GM13976 (cell line): Measurements from ENCODE around the gene ZNF10.
A peak's percentile ranks its signal among the peaks of the same experiment; 100 is the strongest.

Experiments used
- DNase-seq: peaks from one replicate; pipeline ENCODE4 v3.0.0; 2012; ENCODE audit warnings: low spot score
- in situ Hi-C: fragments of 300-500 bp; cut with MboI; formaldehyde crosslinking; loops from one replicate; pipeline ENCODE4 v1.12.0; 2022; ENCODE audit warnings: low sequenced_read_pairs, mixed read lengths, inconsistent platforms; ENCODE audit not compliant: unreplicated experiment
- TF ChIP-seq, protein P1 (sequence below): IDR thresholded peaks from 2 replicates; pipeline ENCODE4 v1.5.1; 2012; ENCODE audit warnings: borderline replicate concordance, mild to moderate bottlenecking; ENCODE audit not compliant: insufficient read depth; ENCODE audit errors: extremely low read depth, missing control alignments, control extremely low read depth

Gene ZNF10

GRCh38 chr12:133108150-133108549, 22.3 kb upstream of the ZNF10 start:
- in situ Hi-C loops: no loop called here
- DNase-seq: no peak
- TF ChIP-seq, protein P1, sequence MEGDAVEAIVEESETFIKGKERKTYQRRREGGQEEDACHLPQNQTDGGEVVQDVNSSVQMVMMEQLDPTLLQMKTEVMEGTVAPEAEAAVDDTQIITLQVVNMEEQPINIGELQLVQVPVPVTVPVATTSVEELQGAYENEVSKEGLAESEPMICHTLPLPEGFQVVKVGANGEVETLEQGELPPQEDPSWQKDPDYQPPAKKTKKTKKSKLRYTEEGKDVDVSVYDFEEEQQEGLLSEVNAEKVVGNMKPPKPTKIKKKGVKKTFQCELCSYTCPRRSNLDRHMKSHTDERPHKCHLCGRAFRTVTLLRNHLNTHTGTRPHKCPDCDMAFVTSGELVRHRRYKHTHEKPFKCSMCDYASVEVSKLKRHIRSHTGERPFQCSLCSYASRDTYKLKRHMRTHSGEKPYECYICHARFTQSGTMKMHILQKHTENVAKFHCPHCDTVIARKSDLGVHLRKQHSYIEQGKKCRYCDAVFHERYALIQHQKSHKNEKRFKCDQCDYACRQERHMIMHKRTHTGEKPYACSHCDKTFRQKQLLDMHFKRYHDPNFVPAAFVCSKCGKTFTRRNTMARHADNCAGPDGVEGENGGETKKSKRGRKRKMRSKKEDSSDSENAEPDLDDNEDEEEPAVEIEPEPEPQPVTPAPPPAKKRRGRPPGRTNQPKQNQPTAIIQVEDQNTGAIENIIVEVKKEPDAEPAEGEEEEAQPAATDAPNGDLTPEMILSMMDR: no peak

DNA sequence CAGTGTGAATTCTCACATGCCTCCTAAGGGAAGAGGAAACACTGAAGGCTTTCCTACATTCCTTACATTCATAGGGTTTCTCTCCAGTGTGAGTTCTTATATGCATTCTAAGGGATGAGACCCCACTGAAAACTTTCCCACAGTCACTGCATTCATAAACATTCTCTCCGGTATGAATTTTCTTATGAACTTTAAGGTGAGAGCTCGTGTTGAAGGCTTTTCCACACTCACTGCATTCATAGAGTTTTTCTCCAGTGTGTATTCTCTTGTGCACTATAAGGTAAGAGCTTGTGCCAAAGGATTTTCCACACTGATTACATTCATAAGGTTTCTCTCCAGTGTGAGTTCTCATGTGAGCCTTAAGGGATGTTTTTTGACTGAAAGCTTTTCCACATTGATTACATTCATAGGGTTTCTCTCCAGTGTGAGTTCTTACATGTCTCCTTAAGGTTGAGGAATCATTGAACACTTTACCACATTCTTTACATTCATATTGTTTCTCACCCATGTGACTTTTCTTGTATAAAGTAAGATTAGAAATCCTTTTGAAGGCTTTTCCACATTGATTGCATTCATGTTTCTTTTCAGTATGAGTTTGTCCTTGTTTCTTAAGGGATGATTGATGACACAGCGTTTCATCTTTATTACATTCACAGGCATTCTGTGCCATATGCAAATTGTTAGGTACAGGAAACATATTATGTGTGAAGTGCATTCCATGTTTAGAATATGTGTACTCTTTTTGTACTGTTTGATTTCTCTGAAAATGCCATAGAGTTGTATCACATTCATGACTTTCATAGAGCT, 9.8 kb upstream of the ZNF10 start:
- in situ Hi-C loops: no loop called here
- TF ChIP-seq, protein P1: no peak
- DNase-seq: no peak

DNA sequence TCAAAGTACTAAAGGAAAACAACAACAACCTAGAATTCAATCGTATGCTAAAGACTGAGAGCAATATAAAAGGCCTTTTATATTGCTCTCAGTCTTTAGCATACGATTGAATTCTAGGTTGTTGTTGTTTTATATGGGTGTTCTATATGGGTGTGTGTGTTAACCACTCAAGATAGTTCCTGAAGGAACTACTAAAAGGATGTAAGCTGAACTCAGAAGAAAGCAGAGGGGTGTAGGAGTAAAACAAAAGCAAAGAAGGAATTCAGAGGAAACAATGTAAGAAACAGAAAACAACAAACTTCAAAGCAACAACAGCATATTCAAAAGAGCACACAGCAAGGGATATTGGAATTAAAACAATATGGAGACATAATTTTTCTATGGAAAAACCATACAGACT, 5.8 kb upstream of the ZNF10 start:
- in situ Hi-C loops: no loop called here
- TF ChIP-seq, protein P1: no peak
- DNase-seq: no peak

DNA sequence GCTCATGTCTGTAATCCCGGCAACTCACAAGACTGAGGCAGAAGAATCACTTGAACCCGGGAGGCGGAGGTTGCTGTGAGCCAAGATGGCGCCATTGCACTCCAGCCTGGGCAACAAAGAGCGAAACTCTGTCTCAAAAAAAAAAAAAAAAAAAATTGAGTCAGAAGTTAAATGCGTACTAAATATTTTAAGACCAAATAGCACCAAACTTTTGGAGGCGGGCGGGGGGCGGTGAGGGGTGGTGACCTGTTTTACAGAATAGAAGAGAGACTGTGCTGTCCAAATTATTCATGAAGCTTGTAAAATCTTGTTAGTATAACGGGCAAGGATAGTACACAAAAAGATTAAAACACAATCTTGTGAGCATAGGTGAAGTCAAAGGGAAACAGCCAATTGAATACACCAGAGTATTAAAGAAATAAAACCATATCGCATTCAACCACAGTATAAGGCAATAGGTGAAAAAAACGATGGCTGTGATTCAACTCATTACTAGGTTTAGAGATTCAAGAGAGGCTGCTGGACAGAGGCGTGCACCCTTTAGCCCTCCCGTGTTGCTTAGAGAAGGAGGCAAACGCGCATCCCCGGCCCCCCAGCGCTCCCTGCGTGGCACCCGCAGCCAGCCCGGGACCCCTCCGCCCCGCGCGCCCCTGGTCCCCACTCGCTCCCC, 924 bp upstream of the ZNF10 start:
- TF ChIP-seq, protein P1: no peak
- DNase-seq: no peak
- in situ Hi-C loops: no loop called here

DNA sequence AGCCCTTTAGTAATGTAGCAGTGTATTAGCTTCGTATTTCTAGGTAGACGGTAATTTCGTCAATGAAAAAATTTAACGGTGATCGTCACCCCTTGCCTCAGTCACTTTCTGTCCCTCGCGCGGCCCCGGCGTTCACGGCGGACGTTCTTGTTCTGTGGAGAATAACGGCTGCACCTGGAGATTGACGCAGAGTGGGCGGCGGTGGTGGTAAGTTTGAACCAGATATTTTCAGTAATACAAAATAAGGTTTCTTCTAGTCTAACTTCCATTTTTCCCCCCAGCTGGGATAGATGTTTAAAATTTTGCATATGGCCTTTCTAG, 341 bp downstream of the ZNF10 start:
- TF ChIP-seq, protein P1: no peak
- peak; percentile 26 for DNase-seq
- in situ Hi-C loops: no loop called here

- TF ChIP-seq, protein P1: no peak
- no peak for DNase-seq
- in situ Hi-C loops: no loop called here
These were observed 5.3 kb downstream of the ZNF10 start for GRCh38 chr12:133135747-133136146.
